T-cell (primary cell): ENCODE results near the gene ZNF776. TPM values are rescaled to one million over a fixed set of nuclear protein-coding genes. Genes with fewer than 3 reads are reported as not detected.

ENCODE experiments used
- ATAC-seq, 4 experiments: fragments of 200-7000 bp in 3 of 4; fragments of 150-1000 bp in 1 of 4; cut with Tn5 transposase; replicated peaks in 1 of 4; 1 replicate in 3 of 4; 2 replicates in 1 of 4; pipeline ENCODE4 v1.10.0; 2021; ENCODE audit warnings: moderate library complexity in 3 of 4, mild to moderate bottlenecking in 2 of 4, moderate number of reproducible peaks in 1 of 4
- CTCF ChIA-PET, 2 donors: fragments of 300-600 bp; sonication (Branson Sonifier 250); formaldehyde crosslinking; loops; one replicate each; lab custom pipeline; 2022; ENCODE audit warnings: antibody characterized with exemption in 2 of 2; lab: Charles Lee
- POLR2A ChIA-PET, 2 donors: fragments of 300-600 bp; sonication (Branson Sonifier 250); formaldehyde crosslinking; loops; one replicate each; lab custom pipeline; 2022; ENCODE audit warnings: antibody characterized with exemption in 2 of 2; lab: Charles Lee
- DNase-seq, 35 experiments: peaks; one replicate each; pipeline versions ENCODE4 v3.0.0 to v3.0.0-alpha.2; 2013 to 2023
- H3K27ac ChIP-seq: one replicate; pipeline ENCODE4 v1.5.1; 2013; ENCODE audit warnings: low read length
- H3K27me3 ChIP-seq, 2 experiments: replicated peaks in 1 of 2; 1 replicate in 1 of 2; 2 replicates in 1 of 2; pipeline versions ENCODE4 v1.6.1 to v1.7.0; 2013; ENCODE audit warnings: low read length in 1 of 2, mixed read lengths in 1 of 2; ENCODE audit not compliant: control insufficient read depth in 2 of 2, insufficient read depth in 2 of 2; ENCODE audit errors: extremely low read depth in 1 of 2
- H3K36me3 ChIP-seq, 2 donors: 1 replicate in 1 of 2; 2 replicates in 1 of 2; pipeline versions ENCODE4 v1.6.1 to v1.7.0; 2013; ENCODE audit warnings: low read length in 1 of 2; ENCODE audit not compliant: control insufficient read depth in 2 of 2, insufficient read depth in 1 of 2; ENCODE audit errors: extremely low read depth in 1 of 2
- H3K4me1 ChIP-seq, 2 experiments: 1 replicate in 1 of 2; 2 replicates in 1 of 2; pipeline versions ENCODE4 v1.6.1 to v1.7.0; 2013; ENCODE audit warnings: low read length in 2 of 2, mixed read lengths in 1 of 2; ENCODE audit not compliant: insufficient read depth in 2 of 2, control insufficient read depth in 1 of 2; ENCODE audit errors: extremely low read depth in 1 of 2
- H3K4me3 ChIP-seq, 2 donors: 1 replicate in 1 of 2; 2 replicates in 1 of 2; pipeline versions ENCODE4 v1.5.1 to v1.7.0; 2013; ENCODE audit warnings: mild to moderate bottlenecking in 2 of 2, low read length in 1 of 2, moderate library complexity in 1 of 2; ENCODE audit not compliant: control insufficient read depth in 1 of 2; ENCODE audit errors: extremely low read depth in 1 of 2
- H3K9me3 ChIP-seq: 2 replicates; pipeline ENCODE4 v1.7.0; 2013
- H3K27ac Mint-ChIP-seq, 2 donors: one replicate each; pipeline ENCODE4 v1.8.0; 2020 to 2021; ENCODE audit warnings: mild to moderate bottlenecking in 2 of 2, mixed read lengths in 2 of 2
- H3K27me3 Mint-ChIP-seq, 2 donors: one replicate each; pipeline ENCODE4 v1.8.0; 2021 to 2022; ENCODE audit warnings: mixed read lengths in 2 of 2
- H3K36me3 Mint-ChIP-seq: one replicate; pipeline ENCODE4 v1.8.0; 2021; ENCODE audit warnings: mixed read lengths
- H3K4me1 Mint-ChIP-seq, 3 donors: one replicate each; pipeline ENCODE4 v1.8.0; 2020 to 2022; ENCODE audit warnings: mixed read lengths in 3 of 3, mild to moderate bottlenecking in 1 of 3
- H3K4me3 Mint-ChIP-seq, 3 donors: one replicate each; pipeline ENCODE4 v1.8.0; 2020 to 2022; ENCODE audit warnings: mild to moderate bottlenecking in 3 of 3, mixed read lengths in 3 of 3, moderate library complexity in 3 of 3
- H3K9me3 Mint-ChIP-seq, 3 donors: one replicate each; pipeline ENCODE4 v1.8.0; 2020 to 2022; ENCODE audit warnings: mixed read lengths in 3 of 3
- WGBS: methylation state at CpG from one replicate; pipeline ENCODE4 v1.1.5; 2013; ENCODE audit warnings: missing lambda C conversion rate; ENCODE audit not compliant: insufficient coverage; 5-methylcytosine and 5-hydroxymethylcytosine counted together
- total RNA-seq, 35 experiments: library from RNA in 6 of 35; stranded (reverse) in 6 of 35; fragments of 120-200 nt in 1 of 35; gene quantifications; one replicate each; pipeline versions ENCODE4 v1.2.1 to v1.2.4 and lab custom pipeline; 2013 to 2026

Gene ZNF776
- total RNA-seq, 5 donors from 2014 or later (not counting 1 experiment from before 2014, with no cell fraction given), result 14.3 to 36.5 (median 26.9) TPM

DNA sequence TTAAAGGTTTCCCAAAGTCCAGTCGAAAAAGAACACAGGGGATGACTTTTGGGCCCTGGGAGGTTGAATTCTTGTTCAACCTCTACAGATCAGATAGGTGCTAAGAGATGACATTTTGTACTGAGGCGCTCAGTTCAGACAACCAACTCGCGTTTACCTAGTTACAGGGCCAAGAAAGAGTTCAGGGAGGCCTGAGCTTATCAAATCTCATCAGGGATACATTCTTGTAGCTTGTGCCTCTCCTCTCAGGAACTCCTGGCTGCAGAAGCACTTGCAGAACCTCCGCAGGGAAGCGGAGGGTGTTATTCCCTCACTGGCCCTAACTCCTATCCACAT lies 825 bp downstream of the ZNF776 start:
- ChIA-PET POLR2A (interaction anchor here (0.7 to 1.5 kb wide), 2 partner anchors 63 to 169 kb away, joined by 3 to 5 read pairs; partner anchors contain the start of gene ZNF417 (in 1 of the 2)), CTCF (no interaction called here)
- DNase-seq (no peak), ATAC-seq (no peak)
- H3K9me3 Mint-ChIP-seq, result peaks cover 24 to 44% (median 35%) of the 10 kb centered on the region in 3 donors
- Histone ChIP-seq H3K27me3 (no peaks in the 10 kb centered on the region), H3K4me1 (peaks cover 9 to 15% of the 10 kb centered on the region in 2 experiments), H3K27ac (peak overlapping the region; percentile 80), H3K4me3 (peak overlapping the region; percentile 86 to 90), H3K9me3 (peaks cover 12% of the 10 kb centered on the region), H3K36me3 (peaks cover 16 to 38% of the 10 kb centered on the region in 2 donors)
- H3K4me3 Mint-ChIP-seq, result peak overlapping the region; percentile 89 to 100 (median 91)
- peaks cover 28 to 44% (median 29%) of the 10 kb centered on the region in 3 donors for H3K4me1 Mint-ChIP-seq
- WGBS, result 50% methylated on average over 2 of the region's 6 CpGs
- peaks cover 51% of the 10 kb centered on the region for H3K36me3 Mint-ChIP-seq
- H3K27ac Mint-ChIP-seq, result peak overlapping the region; percentile 48 to 92
- H3K27me3 Mint-ChIP-seq, result no peaks in the 10 kb centered on the region

DNA sequence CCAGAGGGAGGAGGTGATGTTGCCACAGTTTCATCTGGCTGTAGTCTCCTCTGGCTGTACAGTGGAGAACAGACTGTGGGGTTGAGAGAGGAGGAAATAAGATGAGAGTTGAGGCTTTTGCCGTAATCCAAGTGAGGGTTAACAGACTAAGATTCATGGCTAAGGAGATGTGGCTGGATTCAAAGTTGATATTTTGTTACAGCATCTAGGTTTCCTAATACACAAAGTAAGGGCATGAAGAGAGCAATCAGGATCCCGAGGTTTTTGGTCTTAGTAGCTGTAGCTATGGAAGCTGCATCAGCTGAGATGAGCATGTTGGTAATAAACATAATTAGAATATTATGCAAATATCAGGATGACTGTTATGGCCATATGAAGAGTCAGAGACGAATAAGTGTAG lies 1.4 kb downstream of the ZNF776 start:
- H3K4me1 Mint-ChIP-seq, result peaks cover 28 to 44% (median 29%) of the 10 kb centered on the region in 3 donors
- H3K27ac Mint-ChIP-seq, result no peak overlapping the region
- peaks cover 28 to 50% (median 41%) of the 10 kb centered on the region in 3 donors for H3K9me3 Mint-ChIP-seq
- POLR2A ChIA-PET, result no interaction called here
- DNase-seq (no peak), ATAC-seq (no peak)
- Histone ChIP-seq H3K4me3 (peak overlapping the region; percentile 86 to 90), H3K27ac (no peak overlapping the region), H3K4me1 (peaks cover 9 to 15% of the 10 kb centered on the region in 2 experiments), H3K36me3 (peaks cover 22 to 44% of the 10 kb centered on the region in 2 donors), H3K27me3 (no peaks in the 10 kb centered on the region), H3K9me3 (peaks cover 16% of the 10 kb centered on the region)
- H3K36me3 Mint-ChIP-seq, result peaks cover 57% of the 10 kb centered on the region
- H3K4me3 Mint-ChIP-seq, result peak overlapping the region; percentile 89 to 100 (median 91)
- no peaks in the 10 kb centered on the region for H3K27me3 Mint-ChIP-seq
- CTCF ChIA-PET, result no interaction called here
- WGBS, result 83% methylated on average over 1 of the region's 3 CpGs

DNA sequence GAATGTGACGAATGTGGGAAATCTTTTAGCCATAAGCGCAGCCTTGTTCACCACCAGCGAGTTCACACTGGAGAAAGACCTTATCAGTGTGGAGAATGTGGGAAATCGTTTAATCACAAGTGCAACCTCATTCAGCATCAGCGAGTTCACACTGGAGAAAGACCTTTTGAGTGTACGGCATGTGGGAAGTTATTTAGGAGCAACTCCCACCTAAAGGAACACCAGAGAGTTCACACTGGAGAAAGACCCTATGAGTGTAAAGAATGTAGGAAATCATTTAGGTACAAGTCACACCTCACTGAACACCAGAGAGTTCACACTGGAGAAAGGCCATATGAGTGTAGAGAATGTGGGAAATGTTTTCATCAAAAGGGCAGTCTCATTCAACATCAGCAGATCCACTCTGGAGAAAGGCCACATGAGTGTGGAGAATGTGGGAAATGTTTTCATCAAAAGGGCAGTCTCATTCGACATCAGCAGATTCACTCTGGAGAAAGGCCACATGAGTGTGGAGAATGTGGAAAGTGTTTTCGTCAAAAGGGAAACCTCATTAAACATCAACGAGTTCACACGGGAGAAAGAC lies 7.6 kb downstream of the ZNF776 start:
- H3K27me3 ChIP-seq, result no peaks in the 10 kb centered on the region
- ATAC-seq, result no peak
- WGBS, result 100% methylated on average over 1 of the region's 10 CpGs
- Mint-ChIP-seq H3K4me1 (peaks cover 5 to 19% (median 6%) of the 10 kb centered on the region in 3 donors), H3K27ac (no peak overlapping the region), H3K27me3 (no peaks in the 10 kb centered on the region), H3K9me3 (peaks cover 20 to 68% (median 67%) of the 10 kb centered on the region in 3 donors), H3K36me3 (peaks cover 97% of the 10 kb centered on the region), H3K4me3 (peak overlapping the region in 1 of 3 donors; percentile 24)
- no peak overlapping the region for H3K4me3 ChIP-seq
- H3K27ac ChIP-seq, result no peak overlapping the region
- ChIA-PET POLR2A (no interaction called here), CTCF (no interaction called here)
- no peaks in the 10 kb centered on the region for H3K4me1 ChIP-seq
- no peak for DNase-seq
- H3K9me3 ChIP-seq, result peaks cover 28% of the 10 kb centered on the region
- H3K36me3 ChIP-seq, result peaks cover 29 to 60% of the 10 kb centered on the region in 2 donors

DNA sequence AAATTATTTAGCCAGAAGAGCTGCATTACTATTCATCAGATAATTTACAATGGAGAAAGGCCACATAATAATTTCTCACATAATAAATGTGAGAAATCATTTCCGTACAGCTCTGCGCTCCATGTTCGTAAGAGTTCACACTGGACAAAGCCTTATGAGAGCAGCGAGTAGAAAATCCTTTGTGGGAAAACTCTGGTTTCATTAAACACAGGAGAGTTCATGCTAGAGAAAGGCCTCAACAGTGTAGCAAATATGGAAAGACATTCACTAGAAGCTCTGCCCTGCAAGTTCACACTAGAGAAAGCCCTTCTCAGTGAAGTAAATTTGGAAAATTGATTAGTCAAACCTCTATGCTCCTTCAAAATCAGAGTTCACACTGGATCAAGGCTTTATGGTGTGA lies 8.4 kb downstream of the ZNF776 start:
- Histone ChIP-seq H3K27ac (no peak overlapping the region), H3K27me3 (no peaks in the 10 kb centered on the region), H3K9me3 (peaks cover 21% of the 10 kb centered on the region), H3K4me1 (no peaks in the 10 kb centered on the region), H3K36me3 (peaks cover 29 to 55% of the 10 kb centered on the region in 2 donors), H3K4me3 (no peak overlapping the region)
- no peak overlapping the region for H3K4me3 Mint-ChIP-seq
- no peak overlapping the region for H3K27ac Mint-ChIP-seq
- no peaks in the 10 kb centered on the region for H3K27me3 Mint-ChIP-seq
- H3K9me3 Mint-ChIP-seq, result peaks cover 23 to 65% (median 64%) of the 10 kb centered on the region in 3 donors
- peaks cover 0 to 13% (median 2%) of the 10 kb centered on the region in 3 donors for H3K4me1 Mint-ChIP-seq
- WGBS, result 100% methylated on average over 3 of the region's 4 CpGs
- no peak for DNase-seq
- CTCF ChIA-PET, result no interaction called here
- H3K36me3 Mint-ChIP-seq, result peaks cover 97% of the 10 kb centered on the region
- ATAC-seq, result no peak
- POLR2A ChIA-PET, result no interaction called here

DNA sequence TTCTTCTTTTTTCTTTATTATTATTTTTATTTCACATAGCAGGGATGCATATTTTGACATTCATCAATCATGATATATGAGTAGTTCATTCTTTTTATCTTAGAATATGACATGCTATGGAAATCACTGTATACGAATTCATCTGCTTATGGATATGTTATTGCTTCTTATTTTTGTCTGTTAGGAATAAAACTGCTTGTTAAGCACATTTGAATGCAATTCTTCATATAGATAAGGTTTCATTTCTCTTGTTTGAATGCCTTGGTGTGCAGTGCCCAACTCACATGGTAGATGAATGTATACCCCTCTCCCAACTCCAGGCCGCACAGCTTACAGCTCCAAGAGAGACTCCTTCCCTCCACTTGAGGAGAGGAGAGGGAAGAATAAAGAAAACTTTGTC lies 11.3 kb downstream of the ZNF776 start:
- Mint-ChIP-seq H3K4me3 (no peak overlapping the region), H3K36me3 (peaks cover 88% of the 10 kb centered on the region), H3K27ac (no peak overlapping the region), H3K9me3 (peaks cover 4 to 49% (median 44%) of the 10 kb centered on the region in 3 donors), H3K27me3 (no peaks in the 10 kb centered on the region), H3K4me1 (no peaks in the 10 kb centered on the region)
- no peaks in the 10 kb centered on the region for H3K27me3 ChIP-seq
- H3K36me3 ChIP-seq, result peaks cover 14 to 29% of the 10 kb centered on the region in 2 donors
- DNase-seq, result no peak
- no peak for ATAC-seq
- no peak overlapping the region for H3K4me3 ChIP-seq
- WGBS, result no CpG with 5 or more reads among the region's 2 CpGs
- no peak overlapping the region for H3K27ac ChIP-seq
- ChIA-PET POLR2A (interaction anchor here in 1 of 2 donors (0.6 kb wide), 1 partner anchor 11 kb away, joined by 3 read pairs; the partner anchor contains the start of gene ZNF586), CTCF (interaction anchor here in 1 of 2 donors (0.5 kb wide), 1 partner anchor 15 kb away, joined by 5 read pairs; no protein-coding TSS in a partner anchor)
- H3K9me3 ChIP-seq, result peaks cover 18% of the 10 kb centered on the region
- no peaks in the 10 kb centered on the region for H3K4me1 ChIP-seq

DNA sequence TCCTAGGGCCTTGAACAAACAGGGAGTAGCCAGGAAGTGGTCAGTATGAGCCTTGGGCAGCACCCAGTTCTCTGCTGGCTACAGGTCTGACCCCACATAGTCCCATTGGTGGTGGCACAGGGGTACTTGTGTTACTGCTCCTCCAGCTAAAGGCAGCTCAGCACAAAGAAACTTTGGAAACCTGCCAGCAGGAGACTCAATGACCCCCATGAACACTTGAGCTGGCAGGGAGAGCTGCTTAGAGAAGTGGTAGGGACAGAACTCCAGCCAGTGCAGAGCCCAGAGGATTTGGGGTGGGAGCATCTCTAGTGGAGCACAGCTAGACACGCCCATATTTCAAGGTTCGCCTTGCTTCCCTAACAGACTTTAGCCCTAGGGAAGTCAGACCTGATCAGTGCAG lies 12.5 kb downstream of the ZNF776 start:
- POLR2A ChIA-PET, result interaction anchor here in 1 of 2 donors (0.6 kb wide), 1 partner anchor 138 kb away, joined by 3 read pairs; no protein-coding TSS in a partner anchor
- Histone ChIP-seq H3K9me3 (peaks cover 12% of the 10 kb centered on the region), H3K4me1 (no peaks in the 10 kb centered on the region), H3K4me3 (no peak overlapping the region), H3K27me3 (no peaks in the 10 kb centered on the region), H3K36me3 (peaks cover 16 to 22% of the 10 kb centered on the region in 2 donors), H3K27ac (no peak overlapping the region)
- H3K27me3 Mint-ChIP-seq, result no peaks in the 10 kb centered on the region
- H3K36me3 Mint-ChIP-seq, result peaks cover 86% of the 10 kb centered on the region
- peaks cover 4 to 43% (median 34%) of the 10 kb centered on the region in 3 donors for H3K9me3 Mint-ChIP-seq
- no peak overlapping the region for H3K27ac Mint-ChIP-seq
- ATAC-seq, result no peak
- no peak for DNase-seq
- CTCF ChIA-PET, result no interaction called here
- H3K4me3 Mint-ChIP-seq, result no peak overlapping the region
- H3K4me1 Mint-ChIP-seq, result no peaks in the 10 kb centered on the region
- 100% methylated on average over 2 of the region's 2 CpGs for WGBS
